ENCODE measurements around the gene PKD1. TPM values are rescaled to one million over a fixed set of nuclear protein-coding genes. Genes with fewer than 3 reads are reported as not detected.

The PKD1 gene
- total and polyA plus RNA-seq, 7 experiments from 2014 or later: 4.9 to 153 (median 97.6) TPM

GRCh38 chr16:2061526-2061925 lies 74.2 kb downstream of the PKD1 start:
- intact Hi-C loops (cut with micrococcal nuclease): no loop called here
- H3K4me1 ChIP-seq (ENCODE audit: control insufficient read depth in 2 of 2, insufficient read depth in 2 of 2, low read length in 2 of 2): no peaks in the 10 kb centered on the region
- peaks cover 0 to 84% (median 0%) of the 10 kb centered on the region in 3 experiments for H3K36me3 ChIP-seq (ENCODE audit: control insufficient read depth in 2 of 3, insufficient read depth in 3 of 3, low read length in 3 of 3)
- H3K27ac ChIP-seq (ENCODE audit: low read depth, low read length): no peak overlapping the region
- DNase-seq (no peak), ATAC-seq (no peak)
- H3K27me3 Mint-ChIP-seq: no peaks in the 10 kb centered on the region
- H3K9me3 ChIP-seq (ENCODE audit: control insufficient read depth in 2 of 3, low read length in 3 of 3): no peaks in the 10 kb centered on the region
- H3K4me3 ChIP-seq (ENCODE audit: low read length): no peak overlapping the region
- H3K27me3 ChIP-seq (ENCODE audit: control insufficient read depth in 2 of 2, insufficient read depth in 2 of 2, low read length in 2 of 2): no peaks in the 10 kb centered on the region
- H3K4me1 Mint-ChIP-seq: no peaks in the 10 kb centered on the region
- no peaks in the 10 kb centered on the region for H3K9me3 Mint-ChIP-seq
- POLR2A ChIA-PET: no interaction called here
- peaks cover 0 to 18% (median 6%) of the 10 kb centered on the region in 5 donors for H3K36me3 Mint-ChIP-seq
- CTCF ChIA-PET: no interaction called here
- H3K27ac Mint-ChIP-seq: no peak overlapping the region
- no peak overlapping the region for H3K4me3 Mint-ChIP-seq

DNA sequence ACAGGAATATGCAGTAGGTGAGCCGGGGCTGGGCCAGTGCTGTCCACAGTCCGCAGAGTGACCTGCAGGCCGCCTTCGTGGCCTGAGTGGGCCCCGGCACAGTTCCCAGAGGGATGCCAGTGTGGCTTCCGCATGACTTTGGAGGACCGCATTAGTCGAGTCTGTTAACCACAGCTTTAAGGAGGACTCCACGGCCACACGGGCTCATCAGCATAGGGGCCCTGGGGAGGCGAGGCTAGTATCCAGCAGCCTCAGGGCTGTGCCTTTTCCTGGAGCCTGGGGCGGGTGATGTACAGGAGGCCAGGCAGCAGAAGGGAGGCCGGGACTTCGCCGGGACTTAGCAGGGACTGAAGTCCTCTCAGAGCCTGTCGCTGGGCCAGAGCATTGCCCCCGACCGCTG lies 74.7 kb downstream of the PKD1 start:
- H3K9me3 ChIP-seq (ENCODE audit: control insufficient read depth in 2 of 3, low read length in 3 of 3): no peaks in the 10 kb centered on the region
- Mint-ChIP-seq H3K4me3 (no peak overlapping the region), H3K9me3 (no peaks in the 10 kb centered on the region), H3K4me1 (no peaks in the 10 kb centered on the region), H3K27ac (no peak overlapping the region), H3K27me3 (no peaks in the 10 kb centered on the region), H3K36me3 (peaks cover 0 to 14% (median 3%) of the 10 kb centered on the region in 5 donors)
- H3K27me3 ChIP-seq (ENCODE audit: control insufficient read depth in 2 of 2, insufficient read depth in 2 of 2, low read length in 2 of 2): no peaks in the 10 kb centered on the region
- DNase-seq (no peak), ATAC-seq (no peak)
- peaks cover 0 to 83% (median 0%) of the 10 kb centered on the region in 3 experiments for H3K36me3 ChIP-seq (ENCODE audit: control insufficient read depth in 2 of 3, insufficient read depth in 3 of 3, low read length in 3 of 3)
- ChIA-PET POLR2A (no interaction called here), CTCF (no interaction called here)
- H3K27ac ChIP-seq (ENCODE audit: low read depth, low read length): no peak overlapping the region
- intact Hi-C loops (cut with micrococcal nuclease): no loop called here
- H3K4me1 ChIP-seq (ENCODE audit: control insufficient read depth in 2 of 2, insufficient read depth in 2 of 2, low read length in 2 of 2): no peaks in the 10 kb centered on the region
- H3K4me3 ChIP-seq (ENCODE audit: low read length): no peak overlapping the region

DNA sequence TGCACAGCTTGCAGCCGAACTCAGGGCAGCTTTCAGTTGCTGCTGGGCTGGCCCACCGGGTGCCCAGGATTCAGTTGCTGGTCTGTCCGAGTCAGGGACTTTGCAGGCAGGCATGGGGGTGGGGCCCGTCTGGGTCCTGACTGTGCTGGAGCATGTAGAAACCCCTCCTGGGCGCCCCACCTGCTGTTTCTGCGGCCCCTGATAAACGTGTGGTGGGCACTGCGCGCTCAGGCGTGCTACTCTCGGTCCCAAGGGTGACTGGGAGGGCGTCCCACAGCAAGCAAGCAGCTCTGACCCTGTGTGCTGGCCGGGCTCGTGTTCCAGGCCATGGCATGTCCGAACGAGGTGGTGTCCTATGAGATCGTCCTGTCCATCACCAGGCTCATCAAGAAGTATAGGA lies 75.4 kb downstream of the PKD1 start:
- Histone ChIP-seq H3K4me3 (ENCODE audit: low read length) (no peak overlapping the region), H3K27ac (ENCODE audit: low read depth, low read length) (no peak overlapping the region), H3K9me3 (ENCODE audit: control insufficient read depth in 2 of 3, low read length in 3 of 3) (no peaks in the 10 kb centered on the region), H3K36me3 (ENCODE audit: control insufficient read depth in 2 of 3, insufficient read depth in 3 of 3, low read length in 3 of 3) (peaks cover 0 to 80% (median 0%) of the 10 kb centered on the region in 3 experiments), H3K4me1 (ENCODE audit: control insufficient read depth in 2 of 2, insufficient read depth in 2 of 2, low read length in 2 of 2) (no peaks in the 10 kb centered on the region), H3K27me3 (ENCODE audit: control insufficient read depth in 2 of 2, insufficient read depth in 2 of 2, low read length in 2 of 2) (no peaks in the 10 kb centered on the region)
- POLR2A ChIA-PET: interaction anchor here (0.6 kb wide), 1 partner anchor 14 kb away, joined by 3 read pairs; no protein-coding TSS in a partner anchor
- ATAC-seq: no peak
- no peaks in the 10 kb centered on the region for H3K4me1 Mint-ChIP-seq
- H3K36me3 Mint-ChIP-seq: peaks cover 0 to 10% (median 0%) of the 10 kb centered on the region in 5 donors
- H3K27ac Mint-ChIP-seq: no peak overlapping the region
- no peaks in the 10 kb centered on the region for H3K9me3 Mint-ChIP-seq
- no peaks in the 10 kb centered on the region for H3K27me3 Mint-ChIP-seq
- H3K4me3 Mint-ChIP-seq: no peak overlapping the region
- no peak for DNase-seq
- intact Hi-C loops (cut with micrococcal nuclease): no loop called here
- CTCF ChIA-PET: no interaction called here

DNA sequence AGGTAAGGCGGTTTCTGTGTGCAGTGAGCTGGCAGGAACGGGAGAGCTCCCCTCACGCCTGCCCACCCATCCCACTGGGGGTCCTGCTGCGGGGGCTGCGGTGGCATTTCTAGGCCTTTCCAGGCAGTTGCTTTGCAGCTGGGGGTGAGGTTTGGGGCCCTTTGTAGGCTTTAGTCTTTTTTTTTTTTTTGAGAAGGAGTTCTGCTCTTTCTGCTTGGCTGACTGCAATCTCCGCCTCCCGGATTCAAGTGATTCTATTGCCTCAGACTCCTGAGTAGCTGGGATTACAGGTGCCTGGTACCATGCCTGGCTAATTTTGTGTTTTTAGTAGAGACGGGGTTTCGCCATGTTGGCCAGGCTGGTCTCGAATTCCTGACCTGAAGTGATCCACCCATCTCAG lies 76.8 kb downstream of the PKD1 start:
- Mint-ChIP-seq H3K36me3 (peaks cover 0 to 12% (median 0%) of the 10 kb centered on the region in 5 donors), H3K4me1 (no peaks in the 10 kb centered on the region), H3K4me3 (no peak overlapping the region), H3K9me3 (no peaks in the 10 kb centered on the region), H3K27me3 (no peaks in the 10 kb centered on the region), H3K27ac (no peak overlapping the region)
- Histone ChIP-seq H3K9me3 (ENCODE audit: control insufficient read depth in 2 of 3, low read length in 3 of 3) (no peaks in the 10 kb centered on the region), H3K27ac (ENCODE audit: low read depth, low read length) (no peak overlapping the region), H3K36me3 (ENCODE audit: control insufficient read depth in 2 of 3, insufficient read depth in 3 of 3, low read length in 3 of 3) (peaks cover 0 to 85% (median 3%) of the 10 kb centered on the region in 3 experiments), H3K27me3 (ENCODE audit: control insufficient read depth in 2 of 2, insufficient read depth in 2 of 2, low read length in 2 of 2) (no peaks in the 10 kb centered on the region), H3K4me3 (ENCODE audit: low read length) (no peak overlapping the region), H3K4me1 (ENCODE audit: control insufficient read depth in 2 of 2, insufficient read depth in 2 of 2, low read length in 2 of 2) (no peaks in the 10 kb centered on the region)
- CTCF ChIA-PET: no interaction called here
- DNase-seq: no peak
- no peak for ATAC-seq
- POLR2A ChIA-PET: no interaction called here
- intact Hi-C loops (cut with micrococcal nuclease): no loop called here

DNA sequence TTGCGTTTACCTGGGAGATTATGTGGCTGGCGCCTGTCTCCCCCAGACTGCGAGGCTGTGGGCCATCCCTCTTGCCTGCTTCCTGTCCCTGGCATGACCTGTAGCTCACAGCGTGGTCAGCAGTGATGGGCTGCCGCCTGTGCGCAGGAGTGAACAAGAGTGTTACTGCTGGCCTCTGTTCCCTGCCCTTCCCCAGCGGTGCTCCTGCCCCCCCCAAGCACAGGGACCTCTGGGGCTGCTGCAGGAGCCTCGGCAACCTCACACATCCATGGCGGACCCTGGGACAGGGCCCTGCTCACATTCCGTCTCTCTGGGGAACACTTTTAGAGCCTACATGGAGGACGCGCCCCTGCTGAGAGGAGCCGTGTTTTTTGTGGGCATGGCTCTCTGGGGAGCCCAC lies 77.3 kb downstream of the PKD1 start:
- H3K9me3 ChIP-seq (ENCODE audit: control insufficient read depth in 2 of 3, low read length in 3 of 3): no peaks in the 10 kb centered on the region
- H3K27me3 ChIP-seq (ENCODE audit: control insufficient read depth in 2 of 2, insufficient read depth in 2 of 2, low read length in 2 of 2): no peaks in the 10 kb centered on the region
- no peaks in the 10 kb centered on the region for H3K27me3 Mint-ChIP-seq
- CTCF ChIA-PET: no interaction called here
- H3K36me3 Mint-ChIP-seq: peaks cover 0 to 7% (median 0%) of the 10 kb centered on the region in 5 donors
- H3K4me3 Mint-ChIP-seq: no peak overlapping the region
- no peaks in the 10 kb centered on the region for H3K4me1 Mint-ChIP-seq
- H3K9me3 Mint-ChIP-seq: no peaks in the 10 kb centered on the region
- DNase-seq (no peak), ATAC-seq (no peak)
- no peak overlapping the region for H3K27ac ChIP-seq (ENCODE audit: low read depth, low read length)
- POLR2A ChIA-PET: no interaction called here
- H3K4me1 ChIP-seq (ENCODE audit: control insufficient read depth in 2 of 2, insufficient read depth in 2 of 2, low read length in 2 of 2): no peaks in the 10 kb centered on the region
- H3K4me3 ChIP-seq (ENCODE audit: low read length): no peak overlapping the region
- peaks cover 0 to 85% (median 3%) of the 10 kb centered on the region in 3 experiments for H3K36me3 ChIP-seq (ENCODE audit: control insufficient read depth in 2 of 3, insufficient read depth in 3 of 3, low read length in 3 of 3)
- peak overlapping the region in 1 of 9 donors; percentile 67 for H3K27ac Mint-ChIP-seq
- intact Hi-C loops (cut with micrococcal nuclease): no loop called here

GRCh38 chr16:2057438-2057837 lies 78.3 kb downstream of the PKD1 start:
- peak overlapping the region in 1 of 9 donors; percentile 71 for H3K27ac Mint-ChIP-seq
- Histone ChIP-seq H3K27me3 (ENCODE audit: control insufficient read depth in 2 of 2, insufficient read depth in 2 of 2, low read length in 2 of 2) (no peaks in the 10 kb centered on the region), H3K27ac (ENCODE audit: low read depth, low read length) (no peak overlapping the region), H3K4me1 (ENCODE audit: control insufficient read depth in 2 of 2, insufficient read depth in 2 of 2, low read length in 2 of 2) (no peaks in the 10 kb centered on the region), H3K4me3 (ENCODE audit: low read length) (no peak overlapping the region), H3K9me3 (ENCODE audit: control insufficient read depth in 2 of 3, low read length in 3 of 3) (no peaks in the 10 kb centered on the region), H3K36me3 (ENCODE audit: control insufficient read depth in 2 of 3, insufficient read depth in 3 of 3, low read length in 3 of 3) (peaks cover 0 to 85% (median 3%) of the 10 kb centered on the region in 3 experiments)
- peaks cover 0 to 5% (median 0%) of the 10 kb centered on the region in 7 donors for H3K4me1 Mint-ChIP-seq
- ChIA-PET CTCF (no interaction called here), POLR2A (no interaction called here)
- H3K27me3 Mint-ChIP-seq: no peaks in the 10 kb centered on the region
- DNase-seq: no peak
- ATAC-seq: no peak
- intact Hi-C loops (cut with micrococcal nuclease): no loop called here
- H3K36me3 Mint-ChIP-seq: peaks cover 0 to 10% (median 0%) of the 10 kb centered on the region in 5 donors
- no peaks in the 10 kb centered on the region for H3K9me3 Mint-ChIP-seq
- no peak overlapping the region for H3K4me3 Mint-ChIP-seq

DNA sequence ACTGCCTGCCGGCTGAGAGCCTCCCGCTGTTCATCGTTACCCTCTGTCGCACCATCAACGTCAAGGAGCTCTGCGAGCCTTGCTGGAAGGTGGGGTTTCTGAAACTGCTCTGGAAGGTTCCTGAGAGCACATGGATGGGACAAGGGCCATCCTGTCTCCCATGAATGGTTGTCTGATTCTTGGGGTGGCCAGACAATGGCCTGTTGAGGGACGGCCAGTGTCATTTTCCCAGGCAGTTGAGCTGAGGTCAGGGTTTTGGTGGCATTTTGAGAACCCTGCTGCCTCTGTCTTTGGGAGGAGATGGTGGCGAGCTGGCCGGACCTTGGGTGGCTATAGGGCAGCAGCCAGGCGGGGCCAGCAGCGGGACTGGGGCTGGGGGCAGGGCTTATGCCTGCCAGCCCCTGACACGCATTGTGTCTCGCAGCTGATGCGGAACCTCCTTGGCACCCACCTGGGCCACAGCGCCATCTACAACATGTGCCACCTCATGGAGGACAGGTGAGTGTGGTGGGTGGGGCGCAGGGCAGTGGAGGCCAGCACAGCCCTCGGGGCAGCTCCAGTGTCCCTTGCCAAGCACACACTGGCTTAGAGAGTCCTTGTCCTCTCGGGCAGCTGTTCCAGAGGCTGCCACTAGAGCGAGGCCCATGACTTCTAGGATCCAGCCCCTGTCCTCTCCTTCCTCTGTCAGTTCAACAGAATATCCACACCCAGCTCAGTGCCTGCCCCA lies 78.9 kb downstream of the PKD1 start:
- no peak for DNase-seq
- no peak overlapping the region for H3K27ac Mint-ChIP-seq
- H3K9me3 Mint-ChIP-seq: no peaks in the 10 kb centered on the region
- H3K27me3 Mint-ChIP-seq: no peaks in the 10 kb centered on the region
- Histone ChIP-seq H3K9me3 (ENCODE audit: control insufficient read depth in 2 of 3, low read length in 3 of 3) (no peaks in the 10 kb centered on the region), H3K4me3 (ENCODE audit: low read length) (no peak overlapping the region), H3K27ac (ENCODE audit: low read depth, low read length) (no peak overlapping the region), H3K36me3 (ENCODE audit: control insufficient read depth in 2 of 3, insufficient read depth in 3 of 3, low read length in 3 of 3) (peaks cover 0 to 85% (median 3%) of the 10 kb centered on the region in 3 experiments), H3K4me1 (ENCODE audit: control insufficient read depth in 2 of 2, insufficient read depth in 2 of 2, low read length in 2 of 2) (no peaks in the 10 kb centered on the region), H3K27me3 (ENCODE audit: control insufficient read depth in 2 of 2, insufficient read depth in 2 of 2, low read length in 2 of 2) (no peaks in the 10 kb centered on the region)
- CTCF ChIA-PET: interaction anchor here (0.5 to 0.6 kb wide), 2 partner anchors 45 to 263 kb away, joined by 4 to 8 read pairs; no protein-coding TSS in a partner anchor
- intact Hi-C loops (cut with micrococcal nuclease): no loop called here
- no peak overlapping the region for H3K4me3 Mint-ChIP-seq
- ATAC-seq: no peak
- POLR2A ChIA-PET: no interaction called here
- H3K36me3 Mint-ChIP-seq: peaks cover 0 to 11% (median 0%) of the 10 kb centered on the region in 5 donors
- peaks cover 0 to 6% (median 0%) of the 10 kb centered on the region in 7 donors for H3K4me1 Mint-ChIP-seq
